Neural cell (in vitro differentiated cells): ENCODE measurements around the gene SUSD5. TPM values are rescaled to one million over a fixed set of nuclear protein-coding genes. Genes with fewer than 3 reads are reported as not detected.

Source experiments
- H2AFZ ChIP-seq: fragments of 200-600, 300-800 bp; sonication (generic), shearing (Covaris generic); 2 replicates; pipeline ENCODE4 v1.6.0; 2014; ENCODE audit warnings: low read depth, mild to moderate bottlenecking, antibody characterized with exemption, low read length, moderate library complexity
- H3F3A ChIP-seq: fragments of 200-600 bp; shearing (Covaris generic); 2 replicates; pipeline ENCODE4 v1.6.1; 2016; ENCODE audit warnings: mild to moderate bottlenecking, moderate library complexity, mixed read lengths, antibody characterized with exemption, low read length; ENCODE audit not compliant: insufficient read depth, poor library complexity, severe bottlenecking
- H3K27ac ChIP-seq: fragments of 200-600, 300-800 bp; sonication (generic), shearing (Covaris generic); 2 replicates; pipeline ENCODE4 v1.5.1; 2014; ENCODE audit warnings: mild to moderate bottlenecking, low read length, moderate library complexity
- H3K27me3 ChIP-seq: fragments of 300-800, 200-600 bp; sonication (generic), shearing (Covaris generic); 2 replicates; pipeline ENCODE4 v1.6.0; 2014; ENCODE audit warnings: mild to moderate bottlenecking, low read depth, low read length, moderate library complexity; ENCODE audit not compliant: insufficient read depth
- H3K36me3 ChIP-seq: fragments of 300-800, 200-600 bp; sonication (generic), shearing (Covaris generic); 2 replicates; pipeline ENCODE4 v1.5.1; 2014; ENCODE audit warnings: mild to moderate bottlenecking, antibody characterized with exemption, low read length, moderate library complexity; ENCODE audit not compliant: insufficient read depth
- H3K4me2 ChIP-seq: fragments of 300-800, 200-600 bp; sonication (generic), shearing (Covaris generic); 2 replicates; pipeline ENCODE4 v1.6.0; 2014; ENCODE audit warnings: mild to moderate bottlenecking, low read length
- H3K4me3 ChIP-seq: fragments of 300-800, 200-600 bp; sonication (generic), shearing (Covaris generic); 2 replicates; pipeline ENCODE4 v1.5.1; 2014; ENCODE audit warnings: mild to moderate bottlenecking, low read length, moderate library complexity
- H3K79me2 ChIP-seq: fragments of 200-600 bp; shearing (Covaris generic); replicated peaks from 2 replicates; pipeline ENCODE4 v1.6.0; 2014; ENCODE audit warnings: mild to moderate bottlenecking, low read length, moderate library complexity; ENCODE audit not compliant: insufficient read depth
- H3K9ac ChIP-seq: fragments of 300-800, 200-600 bp; sonication (generic), shearing (Covaris generic); 2 replicates; pipeline ENCODE4 v1.6.1; 2016; ENCODE audit warnings: mild to moderate bottlenecking, low read length, mixed read lengths
- H3K9me2 ChIP-seq: fragments of 200-600 bp; shearing (Covaris generic); 2 replicates; pipeline ENCODE4 v1.6.1; 2016; ENCODE audit warnings: mild to moderate bottlenecking, low read length, mixed read lengths; ENCODE audit not compliant: insufficient read depth
- H3K9me3 ChIP-seq: fragments of 200-600, 300-800 bp; sonication (generic), shearing (Covaris generic); 2 replicates; pipeline ENCODE4 v1.6.1; 2016; ENCODE audit warnings: mild to moderate bottlenecking, mixed run types, low read length, moderate library complexity, mixed read lengths
- H4K20me1 ChIP-seq: fragments of 200-600 bp; shearing (Covaris generic); 2 replicates; pipeline ENCODE4 v1.6.1; 2016; ENCODE audit warnings: mild to moderate bottlenecking, mixed run types; ENCODE audit not compliant: insufficient read depth
- EP300 ChIP-seq: fragments of 450-650 bp; conservative IDR thresholded peaks from 2 replicates; pipeline ENCODE4 v1.6.1; 2014; ENCODE audit warnings: antibody characterized with exemption, mild to moderate bottlenecking, moderate library complexity; ENCODE audit not compliant: poor library complexity, severe bottlenecking
- EZH2 ChIP-seq: fragments of 200-600, 300-800 bp; shearing (Covaris generic), sonication (generic); IDR thresholded peaks from 2 replicates; pipeline ENCODE4 v1.6.1; 2014; ENCODE audit warnings: antibody characterized with exemption, low read length, borderline replicate concordance, mild to moderate bottlenecking; ENCODE audit not compliant: insufficient read depth, poor library complexity, severe bottlenecking
- MXI1 ChIP-seq: fragments of 450-650 bp; conservative IDR thresholded peaks from 2 replicates; pipeline ENCODE4 v1.6.1; 2014; ENCODE audit warnings: antibody characterized with exemption, mild to moderate bottlenecking; ENCODE audit not compliant: poor library complexity, severe bottlenecking
- POLR2AphosphoS5 ChIP-seq: IDR thresholded peaks from 2 replicates; pipeline ENCODE4 v1.6.1; 2012
- RAD21 ChIP-seq: fragments of 450-650 bp; conservative IDR thresholded peaks from 2 replicates; pipeline ENCODE4 v1.6.1; 2014; ENCODE audit warnings: antibody characterized with exemption, mild to moderate bottlenecking, moderate library complexity
- SMC3 ChIP-seq: fragments of 450-650 bp; conservative IDR thresholded peaks from 2 replicates; pipeline ENCODE4 v1.6.1; 2014; ENCODE audit warnings: antibody characterized with exemption, mild to moderate bottlenecking, moderate library complexity; ENCODE audit not compliant: poor library complexity
- TAF1 ChIP-seq: IDR thresholded peaks from 2 replicates; pipeline ENCODE4 v1.6.1; 2012; ENCODE audit warnings: low read depth
- polyA plus RNA-seq: library from polyadenylated mRNA; depleted of rRNA; stranded (reverse); fragments of >200 nt; gene quantifications from 2 replicates; pipeline ENCODE4 v1.2.3, GENCODE V29; 2014
- TF ChIP-seq, protein P1 (sequence below): IDR thresholded peaks from 2 replicates; pipeline ENCODE4 v1.6.1; 2012; ENCODE audit warnings: borderline replicate concordance
- TF ChIP-seq, protein P2 (sequence below): fragments of 450-650 bp; IDR thresholded peaks from 2 replicates; pipeline ENCODE4 v1.5.1; 2014; ENCODE audit warnings: antibody characterized with exemption, mild to moderate bottlenecking, moderate library complexity; ENCODE audit not compliant: poor library complexity, severe bottlenecking

SUSD5 gene
- polyA plus RNA-seq, 1 donor from 2014 or later = 0.74 TPM

DNA sequence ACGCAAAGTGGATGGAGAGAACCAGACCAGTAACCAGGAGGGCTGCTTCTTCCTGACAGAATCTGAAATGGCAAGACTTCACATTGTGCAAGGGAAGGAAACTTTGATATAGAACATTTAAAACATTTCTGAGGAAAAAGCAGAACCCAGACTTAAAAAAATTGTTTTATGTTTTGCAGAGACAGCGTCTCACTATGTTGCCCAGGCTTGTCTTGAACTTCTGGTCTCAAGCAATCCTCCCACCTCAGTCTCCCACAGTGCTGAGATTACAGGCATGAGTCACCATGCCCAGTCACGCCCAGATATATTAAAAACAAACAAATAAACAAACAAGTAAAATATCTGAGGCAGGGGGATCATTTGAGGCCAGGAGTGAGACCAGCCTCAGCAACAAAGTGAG is 58.6 kb downstream of the SUSD5 start:
- no peak overlapping the region for H3K9ac ChIP-seq
- no peak overlapping the region for H3K4me3 ChIP-seq
- no peaks in the 10 kb centered on the region for H3F3A ChIP-seq
- no peak overlapping the region for H3K27ac ChIP-seq
- H3K4me2 ChIP-seq = no peak overlapping the region
- TF ChIP-seq, protein P1, sequence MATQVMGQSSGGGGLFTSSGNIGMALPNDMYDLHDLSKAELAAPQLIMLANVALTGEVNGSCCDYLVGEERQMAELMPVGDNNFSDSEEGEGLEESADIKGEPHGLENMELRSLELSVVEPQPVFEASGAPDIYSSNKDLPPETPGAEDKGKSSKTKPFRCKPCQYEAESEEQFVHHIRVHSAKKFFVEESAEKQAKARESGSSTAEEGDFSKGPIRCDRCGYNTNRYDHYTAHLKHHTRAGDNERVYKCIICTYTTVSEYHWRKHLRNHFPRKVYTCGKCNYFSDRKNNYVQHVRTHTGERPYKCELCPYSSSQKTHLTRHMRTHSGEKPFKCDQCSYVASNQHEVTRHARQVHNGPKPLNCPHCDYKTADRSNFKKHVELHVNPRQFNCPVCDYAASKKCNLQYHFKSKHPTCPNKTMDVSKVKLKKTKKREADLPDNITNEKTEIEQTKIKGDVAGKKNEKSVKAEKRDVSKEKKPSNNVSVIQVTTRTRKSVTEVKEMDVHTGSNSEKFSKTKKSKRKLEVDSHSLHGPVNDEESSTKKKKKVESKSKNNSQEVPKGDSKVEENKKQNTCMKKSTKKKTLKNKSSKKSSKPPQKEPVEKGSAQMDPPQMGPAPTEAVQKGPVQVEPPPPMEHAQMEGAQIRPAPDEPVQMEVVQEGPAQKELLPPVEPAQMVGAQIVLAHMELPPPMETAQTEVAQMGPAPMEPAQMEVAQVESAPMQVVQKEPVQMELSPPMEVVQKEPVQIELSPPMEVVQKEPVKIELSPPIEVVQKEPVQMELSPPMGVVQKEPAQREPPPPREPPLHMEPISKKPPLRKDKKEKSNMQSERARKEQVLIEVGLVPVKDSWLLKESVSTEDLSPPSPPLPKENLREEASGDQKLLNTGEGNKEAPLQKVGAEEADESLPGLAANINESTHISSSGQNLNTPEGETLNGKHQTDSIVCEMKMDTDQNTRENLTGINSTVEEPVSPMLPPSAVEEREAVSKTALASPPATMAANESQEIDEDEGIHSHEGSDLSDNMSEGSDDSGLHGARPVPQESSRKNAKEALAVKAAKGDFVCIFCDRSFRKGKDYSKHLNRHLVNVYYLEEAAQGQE = no peak
- TF ChIP-seq SMC3 (no peak), MXI1 (no peak), POLR2AphosphoS5 (no peak), RAD21 (no peak), EZH2 (no peak), EP300 (no peak), TAF1 (no peak)
- TF ChIP-seq, protein P2, sequence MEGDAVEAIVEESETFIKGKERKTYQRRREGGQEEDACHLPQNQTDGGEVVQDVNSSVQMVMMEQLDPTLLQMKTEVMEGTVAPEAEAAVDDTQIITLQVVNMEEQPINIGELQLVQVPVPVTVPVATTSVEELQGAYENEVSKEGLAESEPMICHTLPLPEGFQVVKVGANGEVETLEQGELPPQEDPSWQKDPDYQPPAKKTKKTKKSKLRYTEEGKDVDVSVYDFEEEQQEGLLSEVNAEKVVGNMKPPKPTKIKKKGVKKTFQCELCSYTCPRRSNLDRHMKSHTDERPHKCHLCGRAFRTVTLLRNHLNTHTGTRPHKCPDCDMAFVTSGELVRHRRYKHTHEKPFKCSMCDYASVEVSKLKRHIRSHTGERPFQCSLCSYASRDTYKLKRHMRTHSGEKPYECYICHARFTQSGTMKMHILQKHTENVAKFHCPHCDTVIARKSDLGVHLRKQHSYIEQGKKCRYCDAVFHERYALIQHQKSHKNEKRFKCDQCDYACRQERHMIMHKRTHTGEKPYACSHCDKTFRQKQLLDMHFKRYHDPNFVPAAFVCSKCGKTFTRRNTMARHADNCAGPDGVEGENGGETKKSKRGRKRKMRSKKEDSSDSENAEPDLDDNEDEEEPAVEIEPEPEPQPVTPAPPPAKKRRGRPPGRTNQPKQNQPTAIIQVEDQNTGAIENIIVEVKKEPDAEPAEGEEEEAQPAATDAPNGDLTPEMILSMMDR = no peak
- H3K9me3 ChIP-seq = no peaks in the 10 kb centered on the region
- no peaks in the 10 kb centered on the region for H4K20me1 ChIP-seq
- H3K9me2 ChIP-seq = no peaks in the 10 kb centered on the region
- no peaks in the 10 kb centered on the region for H3K36me3 ChIP-seq
- no peaks in the 10 kb centered on the region for H3K27me3 ChIP-seq
- H3K79me2 ChIP-seq = no peaks in the 10 kb centered on the region
- H2AFZ ChIP-seq = no peak overlapping the region

DNA sequence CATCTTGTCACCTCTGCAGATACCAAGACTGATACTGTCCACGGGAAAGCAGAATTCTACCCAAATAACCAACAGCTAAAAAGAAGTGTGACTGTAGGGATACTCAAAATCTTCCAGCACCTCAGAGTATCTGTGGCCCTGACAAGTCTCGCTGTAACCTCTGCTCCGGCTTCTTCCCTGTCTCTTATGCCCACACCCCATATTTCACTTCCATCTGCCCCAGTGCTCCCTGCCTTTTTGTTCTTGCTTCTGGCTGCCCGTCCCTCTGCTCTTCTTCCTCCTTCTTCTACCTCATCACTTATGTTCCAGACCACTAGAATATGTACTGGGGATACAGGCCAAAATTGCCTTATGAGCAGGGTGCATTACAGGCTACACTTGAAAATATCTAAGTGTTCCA is 59.4 kb downstream of the SUSD5 start:
- no peaks in the 10 kb centered on the region for H3K36me3 ChIP-seq
- H3K79me2 ChIP-seq = no peaks in the 10 kb centered on the region
- no peak overlapping the region for H3K27ac ChIP-seq
- H4K20me1 ChIP-seq = no peaks in the 10 kb centered on the region
- H3K4me3 ChIP-seq = no peak overlapping the region
- no peak for TF ChIP-seq EZH2
- TF ChIP-seq MXI1 = no peak
- TF ChIP-seq, protein P1 = no peak
- no peak for TF ChIP-seq RAD21
- no peaks in the 10 kb centered on the region for H3K9me3 ChIP-seq
- H3K9me2 ChIP-seq = no peaks in the 10 kb centered on the region
- no peak overlapping the region for H2AFZ ChIP-seq
- no peaks in the 10 kb centered on the region for H3K27me3 ChIP-seq
- no peak overlapping the region for H3K4me2 ChIP-seq
- no peaks in the 10 kb centered on the region for H3F3A ChIP-seq
- H3K9ac ChIP-seq = no peak overlapping the region
